ENCODE measurements around the gene IQGAP3.

The IQGAP3 gene

GRCh38 chr1:156601122-156601830 is 28.9 kb upstream of the IQGAP3 start, which contains the start of gene GPATCH4:
Gene GPATCH4 (minus strand): TSS chr1:156601479.
- Mint-ChIP-seq H3K36me3 (ENCODE audit: low read depth) (peaks cover 34% of the 10 kb centered on the region), H3K4me1 (ENCODE audit: low read depth) (peaks cover 28% of the 10 kb centered on the region), H3K9me3 (no peaks in the 10 kb centered on the region), H3K4me3 (peak within 1 kb of the TSS; percentile 98), H3K27ac (peak within 1 kb of the TSS; percentile 87), H3K27me3 (no peaks in the 10 kb centered on the region)
- intact Hi-C loops (cut with micrococcal nuclease) = loop anchor here (2.0 kb wide), 1 partner anchor 144 kb away; no protein-coding TSS in a partner anchor

- Mint-ChIP-seq H3K9me3 (no peaks in the 10 kb centered on the region), H3K4me1 (ENCODE audit: low read depth) (peaks cover 28% of the 10 kb centered on the region), H3K27ac (peak overlapping the region; percentile 87), H3K4me3 (peak overlapping the region; percentile 98), H3K27me3 (no peaks in the 10 kb centered on the region), H3K36me3 (ENCODE audit: low read depth) (peaks cover 40% of the 10 kb centered on the region)
- intact Hi-C loops (cut with micrococcal nuclease) = loop anchor here (2.0 kb wide), 1 partner anchor 144 kb away; no protein-coding TSS in a partner anchor
These were observed 28.4 kb upstream of the IQGAP3 start for GRCh38 chr1:156600733-156601121.

- Mint-ChIP-seq H3K27ac (no peak overlapping the region), H3K4me1 (ENCODE audit: low read depth) (peaks cover 23% of the 10 kb centered on the region), H3K4me3 (no peak overlapping the region)
These were observed 27.4 kb upstream of the IQGAP3 start for GRCh38 chr1:156599811-156600210.

GRCh38 chr1:156598731-156599432 is 26.5 kb upstream of the IQGAP3 start:
- intact Hi-C loops (cut with micrococcal nuclease) = no loop called here
- H3K4me3 Mint-ChIP-seq = no peak overlapping the region
- H3K27ac Mint-ChIP-seq = no peak overlapping the region
- peaks cover 23% of the 10 kb centered on the region for H3K4me1 Mint-ChIP-seq (ENCODE audit: low read depth)
- H3K27me3 Mint-ChIP-seq = no peaks in the 10 kb centered on the region
- peaks cover 54% of the 10 kb centered on the region for H3K36me3 Mint-ChIP-seq (ENCODE audit: low read depth)
- H3K9me3 Mint-ChIP-seq = no peaks in the 10 kb centered on the region

More at GRCh38 chr1:156599811-156600210, 27.4 kb upstream of the IQGAP3 start:
- Mint-ChIP-seq H3K36me3 (ENCODE audit: low read depth) (peaks cover 49% of the 10 kb centered on the region), H3K9me3 (no peaks in the 10 kb centered on the region), H3K27me3 (no peaks in the 10 kb centered on the region)
- intact Hi-C loops (cut with micrococcal nuclease) = loop anchor here (2.0 kb wide), 1 partner anchor 143 kb away; no protein-coding TSS in a partner anchor

GRCh38 chr1:156598125-156598524 is 25.8 kb upstream of the IQGAP3 start:
- Mint-ChIP-seq H3K4me3 (no peak overlapping the region), H3K36me3 (ENCODE audit: low read depth) (peaks cover 54% of the 10 kb centered on the region), H3K27me3 (no peaks in the 10 kb centered on the region), H3K4me1 (ENCODE audit: low read depth) (peaks cover 23% of the 10 kb centered on the region), H3K27ac (no peak overlapping the region), H3K9me3 (no peaks in the 10 kb centered on the region)
- intact Hi-C loops (cut with micrococcal nuclease) = no loop called here

GRCh38 chr1:156596426-156596825 is 24.1 kb upstream of the IQGAP3 start:
- no peaks in the 10 kb centered on the region for H3K27me3 Mint-ChIP-seq
- intact Hi-C loops (cut with micrococcal nuclease) = no loop called here
- no peak overlapping the region for H3K4me3 Mint-ChIP-seq
- peaks cover 53% of the 10 kb centered on the region for H3K36me3 Mint-ChIP-seq (ENCODE audit: low read depth)
- no peaks in the 10 kb centered on the region for H3K9me3 Mint-ChIP-seq
- H3K4me1 Mint-ChIP-seq (ENCODE audit: low read depth) = peaks cover 23% of the 10 kb centered on the region
- H3K27ac Mint-ChIP-seq = no peak overlapping the region

- peaks cover 17% of the 10 kb centered on the region for H3K4me1 Mint-ChIP-seq (ENCODE audit: low read depth)
- H3K4me3 Mint-ChIP-seq = no peak overlapping the region
- no peaks in the 10 kb centered on the region for H3K9me3 Mint-ChIP-seq
- H3K36me3 Mint-ChIP-seq (ENCODE audit: low read depth) = peaks cover 47% of the 10 kb centered on the region
- intact Hi-C loops (cut with micrococcal nuclease) = no loop called here
- H3K27ac Mint-ChIP-seq = no peak overlapping the region
- H3K27me3 Mint-ChIP-seq = no peaks in the 10 kb centered on the region
These were observed 22.7 kb upstream of the IQGAP3 start for GRCh38 chr1:156595016-156595415.

DNA sequence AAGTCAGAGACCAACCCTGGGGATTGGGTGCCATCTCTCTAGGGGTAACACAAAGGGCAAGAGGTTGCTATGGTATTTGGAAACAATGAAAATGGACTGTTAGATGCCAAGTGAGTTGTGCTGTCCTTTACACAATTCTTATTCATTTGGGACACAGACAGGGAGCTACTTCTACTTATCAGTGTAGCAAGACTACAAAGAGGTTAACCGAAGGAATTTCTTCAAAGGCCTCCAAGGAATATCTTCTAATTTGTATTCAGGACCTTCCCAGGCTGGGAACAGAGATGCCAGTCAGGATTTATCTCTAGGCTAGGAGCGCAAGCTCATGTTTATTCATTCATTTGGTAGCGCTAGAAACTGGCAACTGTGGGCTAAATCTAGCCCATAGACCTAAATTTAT is 21.8 kb upstream of the IQGAP3 start:
- H3K4me3 Mint-ChIP-seq = no peak overlapping the region
- H3K27me3 Mint-ChIP-seq = no peaks in the 10 kb centered on the region
- H3K36me3 Mint-ChIP-seq (ENCODE audit: low read depth) = peaks cover 47% of the 10 kb centered on the region
- no peak overlapping the region for H3K27ac Mint-ChIP-seq
- H3K4me1 Mint-ChIP-seq (ENCODE audit: low read depth) = peaks cover 17% of the 10 kb centered on the region
- intact Hi-C loops (cut with micrococcal nuclease) = no loop called here
- no peaks in the 10 kb centered on the region for H3K9me3 Mint-ChIP-seq

GRCh38 chr1:156593661-156593989 is 21.3 kb upstream of the IQGAP3 start:
- H3K4me1 Mint-ChIP-seq (ENCODE audit: low read depth) = peaks cover 14% of the 10 kb centered on the region
- H3K27ac Mint-ChIP-seq = no peak overlapping the region
- no peaks in the 10 kb centered on the region for H3K27me3 Mint-ChIP-seq
- no peaks in the 10 kb centered on the region for H3K9me3 Mint-ChIP-seq
- H3K4me3 Mint-ChIP-seq = no peak overlapping the region
- intact Hi-C loops (cut with micrococcal nuclease) = no loop called here
- H3K36me3 Mint-ChIP-seq (ENCODE audit: low read depth) = peaks cover 44% of the 10 kb centered on the region

DNA sequence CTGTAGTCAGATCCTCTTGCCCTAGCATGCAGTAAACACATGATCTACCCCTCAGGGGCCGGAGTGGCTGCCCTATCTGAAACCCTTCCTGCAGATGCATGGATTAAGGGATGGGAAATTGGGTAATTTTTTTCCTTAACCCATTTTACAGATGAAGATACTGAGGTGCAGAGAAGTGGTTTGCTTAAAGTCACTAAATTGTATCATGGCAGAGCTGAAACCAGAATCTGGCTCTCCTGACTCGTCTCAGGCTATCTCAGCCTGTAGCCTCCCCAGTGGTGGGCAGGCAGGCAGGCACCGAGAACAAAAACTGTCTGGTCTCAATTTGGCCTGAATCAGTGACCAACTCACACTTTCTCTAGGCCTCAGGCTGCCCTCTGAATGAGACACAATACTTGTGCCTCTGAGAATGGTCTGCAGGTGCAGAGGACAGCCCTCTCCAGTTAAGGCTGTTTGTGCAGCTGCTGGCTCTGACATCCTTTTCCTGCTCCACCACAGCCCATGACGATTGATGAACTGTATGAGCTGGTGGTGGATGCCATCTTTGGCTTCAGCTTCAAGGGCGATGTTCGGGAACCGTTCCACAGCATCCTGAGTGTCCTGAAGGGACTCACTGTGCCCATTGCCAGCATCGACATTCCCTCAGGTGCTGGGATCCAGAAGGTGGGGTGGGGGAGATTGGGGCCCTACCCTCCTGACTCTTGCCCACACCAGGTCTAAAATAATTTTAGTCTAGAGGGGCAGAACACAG is 20.7 kb upstream of the IQGAP3 start:
- H3K27me3 Mint-ChIP-seq = no peaks in the 10 kb centered on the region
- peaks cover 38% of the 10 kb centered on the region for H3K36me3 Mint-ChIP-seq (ENCODE audit: low read depth)
- no peaks in the 10 kb centered on the region for H3K9me3 Mint-ChIP-seq
- intact Hi-C loops (cut with micrococcal nuclease) = no loop called here
- H3K4me1 Mint-ChIP-seq (ENCODE audit: low read depth) = peaks cover 9% of the 10 kb centered on the region
- H3K4me3 Mint-ChIP-seq = peak overlapping the region; percentile 80
- no peak overlapping the region for H3K27ac Mint-ChIP-seq

GRCh38 chr1:156592158-156592909 is 20.0 kb upstream of the IQGAP3 start:
- peak overlapping the region; percentile 75 for H3K27ac Mint-ChIP-seq
- H3K36me3 Mint-ChIP-seq (ENCODE audit: low read depth) = peaks cover 31% of the 10 kb centered on the region
- H3K9me3 Mint-ChIP-seq = no peaks in the 10 kb centered on the region
- H3K4me1 Mint-ChIP-seq (ENCODE audit: low read depth) = peaks cover 9% of the 10 kb centered on the region
- intact Hi-C loops (cut with micrococcal nuclease) = no loop called here
- H3K4me3 Mint-ChIP-seq = peak overlapping the region; percentile 80
- H3K27me3 Mint-ChIP-seq = no peaks in the 10 kb centered on the region

DNA sequence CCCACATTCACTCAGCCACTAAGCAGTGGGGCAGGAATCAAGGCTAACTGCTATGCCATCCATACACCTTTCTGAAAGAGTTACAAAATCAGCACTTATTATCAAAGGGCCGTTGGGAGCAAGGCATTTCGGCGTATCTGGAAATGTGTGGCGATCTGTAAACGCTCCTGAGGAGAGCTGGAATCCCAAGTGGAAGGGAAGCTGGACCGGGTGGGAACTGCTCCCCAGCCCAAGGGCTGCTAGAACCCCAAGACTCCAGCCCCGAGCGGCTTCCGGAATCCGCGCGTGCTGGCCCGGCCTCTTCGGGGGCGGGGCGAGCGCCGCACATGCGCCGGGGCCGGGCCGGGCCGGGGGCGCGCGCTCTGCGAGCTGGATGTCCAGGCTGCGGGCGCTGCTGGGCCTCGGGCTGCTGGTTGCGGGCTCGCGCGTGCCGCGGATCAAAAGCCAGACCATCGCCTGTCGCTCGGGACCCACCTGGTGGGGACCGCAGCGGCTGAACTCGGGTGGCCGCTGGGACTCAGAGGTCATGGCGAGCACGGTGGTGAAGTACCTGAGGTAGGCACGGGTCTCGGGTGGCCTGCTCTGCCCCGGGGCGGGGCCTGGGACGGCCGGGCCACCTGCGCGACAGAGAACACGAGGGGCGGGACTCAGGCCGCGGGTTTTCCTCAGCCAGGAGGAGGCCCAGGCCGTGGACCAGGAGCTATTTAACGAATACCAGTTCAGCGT is 19.2 kb upstream of the IQGAP3 start, which contains the start of gene NAXE:
Gene NAXE (plus strand): TSS at position 345 of the 726 bp plus-strand sequence. CDS start 29 bp downstream, at position 374.
- H3K36me3 Mint-ChIP-seq (ENCODE audit: low read depth) = peaks cover 23% of the 10 kb centered on the region
- no peaks in the 10 kb centered on the region for H3K9me3 Mint-ChIP-seq
- no peaks in the 10 kb centered on the region for H3K27me3 Mint-ChIP-seq
- H3K4me1 Mint-ChIP-seq (ENCODE audit: low read depth) = peaks cover 9% of the 10 kb centered on the region
- peak within 1 kb of the TSS; percentile 75 for H3K27ac Mint-ChIP-seq
- intact Hi-C loops (cut with micrococcal nuclease) = no loop called here
- peak within 1 kb of the TSS; percentile 80 for H3K4me3 Mint-ChIP-seq

GRCh38 chr1:156591181-156591431 is 18.7 kb upstream of the IQGAP3 start:
- H3K4me1 Mint-ChIP-seq (ENCODE audit: low read depth) = peaks cover 9% of the 10 kb centered on the region
- peak overlapping the region; percentile 80 for H3K4me3 Mint-ChIP-seq
- peaks cover 18% of the 10 kb centered on the region for H3K36me3 Mint-ChIP-seq (ENCODE audit: low read depth)
- intact Hi-C loops (cut with micrococcal nuclease) = no loop called here
- H3K9me3 Mint-ChIP-seq = no peaks in the 10 kb centered on the region
- no peaks in the 10 kb centered on the region for H3K27me3 Mint-ChIP-seq
- peak overlapping the region; percentile 75 for H3K27ac Mint-ChIP-seq

Measured in dendritic cell treated with granulocyte-macrophage colony-stimulating factor and Interleukin-4, amounts not matched to agents 40 ng/mL and 50 ng/mL, for 4 days (primary cell).